ENCODE data around the gene LZTS3.
"Not testable (repeated sequence)": the region's sequence is repeated elsewhere in the genome, so short reads cannot be mapped to it uniquely, and the experiment has no call there.

The LZTS3 gene

DNA sequence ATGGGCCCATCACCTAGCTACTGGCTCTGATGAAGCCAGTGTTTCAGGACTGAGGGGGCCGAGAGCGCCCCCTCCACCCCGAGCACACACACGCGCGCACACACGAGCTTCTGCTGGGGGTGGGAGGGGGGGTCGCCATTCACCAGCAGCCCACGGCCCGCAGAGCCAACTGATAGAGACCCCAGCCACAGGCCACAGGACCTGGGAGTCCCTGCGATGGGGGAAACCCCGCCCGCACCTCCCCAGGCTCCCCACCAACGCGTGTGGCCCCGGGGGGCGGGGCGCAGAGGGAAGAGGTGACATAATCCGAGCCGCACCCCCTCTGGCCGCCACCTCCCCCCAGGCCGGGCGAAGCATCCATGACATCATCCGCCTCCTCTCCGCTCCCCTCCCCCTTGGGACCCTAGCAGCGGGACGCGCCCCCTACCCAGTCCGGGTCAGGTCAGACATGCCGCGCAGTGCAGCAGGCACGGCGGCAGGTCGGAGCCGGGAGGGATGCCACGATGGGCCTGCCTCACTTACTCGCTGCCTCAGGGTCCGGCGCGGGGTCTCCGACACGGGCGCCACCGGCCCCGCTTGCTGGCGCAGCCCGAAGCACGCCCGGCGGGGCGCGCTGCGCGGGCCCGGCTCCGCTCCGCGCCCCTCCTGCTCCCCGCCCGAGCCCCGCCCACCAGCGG, at the start of gene LZTS3:
Gene LZTS3, minus strand, starts transcription at position 617 of the 677 bp plus-strand sequence. CDS start 6,386 bp downstream, outside the sequence.
- DNase-seq = peak; percentile 90 to 92

DNA sequence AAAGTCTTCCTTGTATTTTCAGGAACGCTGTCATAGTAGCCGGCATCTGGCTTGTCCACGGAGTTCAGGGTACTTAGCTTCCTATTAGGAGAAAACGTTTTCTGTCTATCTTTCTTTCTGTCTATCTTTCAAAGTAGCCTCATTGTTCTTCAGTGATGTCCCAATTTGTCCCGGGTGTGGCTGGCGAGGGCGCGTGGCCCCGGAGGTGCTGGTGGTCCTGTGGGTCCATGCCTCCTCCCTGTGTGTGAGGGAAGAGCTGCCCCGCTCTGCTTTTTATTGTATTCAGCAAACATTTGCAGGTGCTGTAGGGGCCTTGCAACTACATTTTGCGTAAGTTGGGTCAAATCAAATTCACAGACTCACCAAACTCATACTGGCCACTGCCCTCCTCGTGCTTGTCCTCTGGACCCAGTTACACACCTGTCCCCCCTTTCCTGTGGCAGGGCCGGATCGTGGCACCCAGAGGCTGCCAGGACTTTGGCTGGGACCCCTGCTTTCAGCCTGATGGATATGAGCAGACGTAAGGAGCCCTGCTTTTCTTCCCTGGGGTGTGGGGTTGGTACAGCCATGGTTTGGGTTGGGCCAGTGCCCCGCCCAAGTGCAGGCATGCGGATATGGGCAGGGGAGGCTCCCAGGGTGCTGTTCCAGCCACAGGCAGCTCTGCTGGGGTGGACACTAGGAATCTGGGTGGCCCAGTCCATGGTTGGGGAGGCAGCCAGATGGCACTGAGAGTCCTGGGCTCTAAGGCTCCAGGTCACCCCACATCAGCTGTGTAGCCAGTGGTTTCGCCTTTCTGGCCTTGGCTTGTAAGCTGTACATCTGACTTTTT, 48.3 kb upstream of the LZTS3 start:
- DNase-seq = no peak

DNA sequence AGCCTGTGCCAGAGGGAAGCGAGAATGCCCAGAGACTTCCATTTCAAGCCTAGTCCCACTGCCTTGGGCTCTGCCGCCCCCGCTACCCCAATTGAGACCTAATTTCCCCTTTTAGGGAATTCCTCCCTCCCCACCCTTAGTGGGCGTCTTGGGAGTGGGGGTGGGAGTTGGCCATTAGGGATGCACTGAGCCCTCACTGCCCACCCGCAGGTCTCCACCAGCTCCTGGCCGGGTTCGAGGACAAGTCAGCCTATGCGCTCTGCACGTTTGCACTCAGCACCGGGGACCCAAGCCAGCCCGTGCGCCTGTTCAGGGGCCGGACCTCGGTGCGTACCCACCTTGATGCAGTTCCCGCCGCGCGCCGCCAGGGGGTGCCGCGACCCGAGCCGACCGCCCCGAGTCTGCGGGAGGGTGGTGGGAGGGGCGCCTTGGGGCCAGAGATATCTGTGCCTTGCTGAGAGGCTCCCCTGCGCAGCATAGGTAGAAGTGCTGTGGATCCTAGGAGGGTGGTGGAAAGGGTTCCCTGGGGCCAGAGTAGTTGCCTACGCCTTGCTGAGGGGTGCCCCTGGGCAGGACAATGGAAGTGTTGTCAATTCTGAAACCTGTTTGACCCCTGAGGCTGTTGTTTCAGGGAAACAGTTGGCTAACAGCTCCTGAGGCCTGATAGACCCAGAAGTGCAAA, 45.1 kb upstream of the LZTS3 start:
- DNase-seq = peak; percentile 64 to 78

DNA sequence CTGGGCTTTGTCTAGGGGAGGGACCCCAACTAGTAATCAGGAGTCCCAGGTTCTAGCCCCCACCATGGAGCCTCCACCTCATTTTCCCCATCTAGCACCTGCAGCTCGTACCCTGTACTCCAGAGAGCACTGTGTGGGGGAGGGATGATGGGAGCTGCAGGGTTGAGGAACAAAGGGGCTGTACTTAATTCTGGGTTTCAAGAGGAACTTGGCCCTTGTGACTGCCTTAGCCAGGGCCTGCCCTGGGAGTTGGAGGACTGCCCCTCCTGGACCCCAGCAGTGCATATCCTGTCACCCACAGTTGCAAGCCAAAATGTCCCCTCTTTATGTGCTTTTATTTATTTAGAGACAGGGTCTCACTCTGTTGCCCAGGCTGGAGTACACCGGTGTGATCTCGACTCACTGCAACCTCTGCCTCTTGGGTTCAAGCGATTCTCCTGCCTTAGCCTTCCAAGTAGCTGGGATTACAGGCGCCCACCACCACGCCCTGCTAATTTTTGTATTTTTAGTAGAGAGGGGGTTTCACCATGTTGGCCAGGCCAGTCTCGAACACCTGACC, 42.1 kb upstream of the LZTS3 start:
- not testable (repeated sequence) for DNase-seq

DNA sequence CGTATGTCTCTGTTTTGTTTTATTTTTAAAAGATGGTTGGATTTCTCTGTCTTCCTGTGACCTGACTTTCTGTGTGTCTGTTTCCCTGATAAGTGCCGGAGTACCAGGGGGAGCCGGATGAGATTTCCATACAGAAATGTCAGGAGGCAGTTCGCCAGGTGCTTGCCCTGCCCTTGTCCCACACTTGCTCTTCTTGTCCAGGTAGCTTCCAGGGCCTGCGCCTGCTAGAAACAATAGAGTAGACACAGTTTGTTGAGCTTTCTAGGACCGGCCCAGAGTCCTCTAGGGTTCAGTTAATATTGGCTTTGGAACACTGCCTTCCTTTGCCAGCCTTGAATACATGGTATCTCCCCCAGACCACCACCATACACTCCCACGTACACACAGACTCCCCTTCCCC, 39.9 kb upstream of the LZTS3 start:
- DNase-seq = no peak

DNA sequence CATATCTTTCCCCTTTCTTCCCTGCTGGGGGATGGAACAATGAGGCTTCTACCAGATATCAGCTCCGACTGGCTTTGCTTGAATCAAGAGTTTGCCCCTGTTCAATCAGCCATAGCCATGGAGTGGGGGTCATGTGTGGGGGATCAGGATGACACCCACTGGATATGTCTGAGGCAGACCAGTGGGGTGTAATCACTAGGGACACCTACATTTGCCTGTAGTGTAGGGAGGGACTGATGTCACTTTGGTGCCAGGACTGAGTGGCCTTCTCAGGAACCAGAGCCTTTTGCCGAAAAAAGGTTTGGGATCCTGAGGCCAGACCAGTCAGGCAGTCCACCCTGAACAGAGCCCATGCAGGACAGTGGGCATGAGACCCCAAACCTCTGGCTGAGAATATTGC, 37.0 kb upstream of the LZTS3 start:
- no peak for DNase-seq

DNA sequence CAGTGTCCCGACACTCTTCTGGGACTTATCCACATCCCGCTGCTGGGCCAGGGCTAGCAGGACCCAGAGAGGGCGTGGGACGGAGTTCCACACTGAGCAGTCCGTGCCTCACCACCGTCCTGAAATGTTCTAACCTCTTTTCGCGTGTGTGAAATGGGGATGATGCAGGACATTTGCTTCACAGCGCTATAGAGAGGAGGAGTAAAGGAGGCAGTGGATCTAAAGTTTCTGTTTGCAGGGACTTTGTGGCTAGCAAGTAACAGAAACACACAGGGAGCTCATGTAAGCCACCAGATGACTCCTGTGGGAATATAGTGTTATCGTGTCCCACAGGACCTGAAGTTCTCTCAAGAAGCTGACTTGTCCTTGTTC, 36.6 kb upstream of the LZTS3 start:
- DNase-seq = peak in 1 of 2 donors; percentile 3

DNA sequence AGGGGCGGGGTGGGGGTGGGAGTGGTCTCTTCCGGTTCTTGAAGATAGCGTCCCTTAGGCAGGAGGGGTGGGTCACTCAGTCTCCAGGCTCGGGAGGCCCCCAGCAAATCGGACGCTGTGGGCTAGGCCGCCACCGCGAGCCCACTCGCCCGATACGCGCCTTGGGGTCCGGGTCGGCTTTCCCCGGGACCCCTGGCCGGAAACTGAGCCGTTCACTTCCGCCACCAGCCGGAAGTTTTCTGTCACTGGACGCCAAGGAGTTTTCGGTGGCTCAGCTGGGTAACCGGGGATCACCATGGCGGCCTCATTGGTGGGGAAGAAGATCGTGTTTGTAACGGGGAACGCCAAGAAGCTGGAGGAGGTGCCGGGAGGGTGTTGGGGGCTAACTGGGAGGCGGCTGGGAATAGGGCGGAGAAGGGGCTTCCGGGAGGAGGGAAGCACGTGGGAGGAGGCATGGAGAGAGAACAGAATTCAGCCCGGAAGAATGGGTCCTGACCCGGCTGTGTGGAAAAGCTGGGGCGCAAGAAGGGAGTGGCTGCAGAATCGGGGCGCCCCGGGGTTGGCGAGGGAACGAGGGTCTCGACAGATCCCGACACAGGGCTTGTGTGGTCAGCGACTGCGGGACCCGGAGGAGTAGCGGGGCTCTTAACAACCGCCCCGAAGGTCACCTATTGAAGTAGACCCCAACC, 36.1 kb upstream of the LZTS3 start, which contains the start of gene ITPA:
Gene ITPA, plus strand, starts transcription at position 242 of the 689 bp plus-strand sequence. Its CDS starts 54 bp downstream, at position 296.
- peak; percentile 40 to 68 for DNase-seq

DNA sequence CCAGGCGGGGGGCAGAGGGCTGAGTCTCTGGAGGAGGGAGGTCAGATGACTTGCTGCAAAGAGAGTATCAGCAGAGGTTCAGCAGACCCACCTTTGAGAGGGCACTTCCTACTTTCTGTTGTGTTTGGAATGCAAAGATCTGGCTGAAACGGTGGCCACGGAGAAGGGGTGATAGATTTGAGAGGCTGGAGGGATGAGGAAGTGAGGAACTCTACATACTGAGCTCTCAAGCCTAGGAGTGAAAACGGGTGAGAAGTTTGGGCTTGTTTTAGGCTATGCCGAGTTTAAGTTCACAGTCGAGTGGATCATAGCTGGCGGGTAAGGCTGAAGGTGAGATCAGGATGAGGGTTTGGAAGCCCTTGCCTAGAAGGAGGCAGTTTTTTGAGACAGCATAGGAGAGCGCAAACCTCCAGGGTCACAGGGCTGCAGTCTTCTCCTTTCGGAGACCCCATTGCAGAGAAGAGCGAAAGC, 35.5 kb upstream of the LZTS3 start:
- DNase-seq = no peak

DNA sequence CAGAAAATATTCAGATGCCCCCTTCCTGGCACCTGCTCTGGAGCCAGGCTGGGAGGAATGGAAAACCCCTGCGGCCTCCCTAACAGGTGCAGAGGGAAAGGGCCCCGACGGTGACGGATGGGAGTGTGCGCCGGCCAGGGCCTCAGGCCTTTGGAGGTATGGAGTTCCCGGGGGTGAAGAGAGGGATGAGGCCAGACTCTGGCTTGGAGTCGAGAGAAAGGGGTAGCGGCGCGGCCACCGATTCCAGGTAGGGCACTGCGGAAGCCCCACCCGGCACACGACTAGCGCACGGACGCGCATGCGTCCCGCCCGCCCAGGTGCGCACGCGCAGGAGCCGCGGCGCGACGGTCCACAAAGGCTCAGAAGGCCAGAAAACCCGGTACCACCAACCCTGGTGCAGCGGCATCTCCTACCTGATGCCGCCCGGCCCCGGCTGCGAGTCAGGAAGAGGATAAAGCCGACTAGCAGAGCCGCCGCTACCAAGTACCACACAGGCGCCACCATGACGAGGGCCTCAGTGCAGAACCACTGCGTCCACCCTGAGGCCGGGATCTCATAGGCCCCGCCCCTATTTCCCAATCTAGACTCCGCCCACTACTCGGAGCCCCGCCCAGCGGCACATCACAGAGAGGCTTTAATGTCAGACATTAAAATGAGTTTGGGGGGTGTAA, 30.9 kb upstream of the LZTS3 start, which contains the start of gene DDRGK1:
Gene DDRGK1, minus strand, starts transcription at position 559 of the 671 bp plus-strand sequence. Its CDS starts 55 bp downstream, at position 504.
- peak; percentile 88 to 93 for DNase-seq

DNA sequence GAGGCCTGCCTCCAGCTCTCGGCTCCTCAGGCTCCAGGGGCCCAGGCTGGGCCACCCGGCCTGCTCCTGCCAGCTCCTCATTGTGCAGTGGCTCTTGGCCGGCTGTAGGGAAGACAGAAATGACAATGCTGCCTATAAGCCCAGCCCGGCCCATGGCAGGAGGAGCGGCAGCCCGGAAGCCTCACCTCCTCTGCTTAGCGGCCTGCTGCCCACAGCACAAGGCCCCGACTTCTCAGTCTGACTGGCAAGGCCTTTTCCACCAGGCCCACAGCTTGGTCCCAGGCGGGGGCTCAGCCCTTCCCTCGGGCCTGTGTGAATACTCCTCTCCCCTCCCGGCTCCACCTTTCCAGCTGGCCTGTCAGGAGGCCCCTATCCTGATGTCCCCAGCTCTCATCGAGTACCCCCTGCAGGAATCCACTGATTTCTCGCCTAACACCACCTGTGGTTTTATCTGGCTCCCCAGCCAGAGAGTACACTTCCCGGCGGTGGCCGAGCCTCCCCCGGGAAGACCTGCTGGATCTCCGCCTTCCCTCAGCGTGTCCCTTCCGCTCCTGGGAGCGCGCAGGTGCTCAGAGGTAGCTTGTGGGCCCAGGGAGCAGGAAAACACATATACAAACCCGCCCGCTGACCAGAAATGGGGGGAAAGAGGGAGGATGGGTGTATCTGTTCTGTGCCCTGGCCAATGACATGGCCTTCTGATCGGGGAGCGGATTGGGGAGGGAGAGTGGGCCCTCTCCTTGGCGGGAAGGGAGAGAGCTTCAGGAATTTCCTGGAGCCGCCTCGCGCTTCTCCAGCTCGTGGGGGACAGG, 30.2 kb upstream of the LZTS3 start:
- peak in 1 of 2 donors; percentile 37 for DNase-seq

DNA sequence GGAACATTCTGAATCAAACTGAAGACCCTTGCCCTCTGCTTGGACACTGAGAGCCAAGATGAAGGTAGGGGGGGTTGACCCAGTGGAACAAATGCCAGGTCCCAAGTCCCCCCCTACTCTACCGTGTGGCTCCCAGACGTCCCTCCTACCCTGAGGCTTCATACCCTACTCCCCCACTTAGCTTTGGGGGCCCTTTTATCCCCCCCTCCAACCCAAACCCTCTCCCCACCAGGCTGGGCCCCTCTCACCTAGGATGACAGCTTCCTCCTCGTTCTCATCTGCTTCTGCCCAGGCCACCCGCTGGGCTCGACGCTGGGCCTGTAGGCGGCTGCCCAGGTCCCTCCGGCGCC, 29.6 kb upstream of the LZTS3 start:
- DNase-seq = no peak

DNA sequence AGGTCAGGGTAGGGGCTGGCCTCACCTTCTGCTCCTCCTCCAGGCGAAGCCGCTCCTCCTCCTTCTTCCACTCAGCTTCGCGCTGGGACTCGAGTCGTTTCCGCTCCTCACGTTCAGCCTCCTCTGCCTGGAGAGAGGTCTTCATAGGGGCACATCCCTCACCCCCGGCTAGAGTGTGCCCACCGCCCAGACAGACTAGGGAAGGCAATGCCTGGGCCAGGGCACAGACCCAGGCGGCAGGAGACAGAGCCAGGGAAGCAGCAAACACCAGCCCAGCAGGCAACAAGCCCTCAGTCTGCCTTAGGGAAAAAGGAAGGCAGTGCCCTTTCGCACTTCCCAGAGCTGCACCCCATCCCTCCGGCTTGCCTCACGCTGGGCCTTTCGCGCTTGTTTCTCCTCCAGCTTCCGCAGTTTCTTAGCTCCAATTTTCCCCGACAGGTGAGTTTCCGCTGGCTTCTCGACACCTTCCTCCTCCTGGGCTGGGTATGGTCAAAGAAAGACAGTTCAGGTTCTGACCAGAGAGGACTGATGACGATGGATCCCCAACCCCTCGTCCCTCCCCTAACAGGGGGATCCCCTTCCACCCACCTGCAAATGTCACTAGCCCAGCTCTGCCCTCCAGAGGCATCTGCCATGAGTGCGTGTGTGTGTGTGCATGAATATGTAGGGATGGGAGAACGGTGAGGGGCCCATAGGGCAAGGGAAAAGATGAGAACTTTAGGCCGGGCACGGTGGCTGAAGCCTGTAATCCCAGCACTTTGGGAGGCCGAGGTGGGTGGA, 26.8 kb upstream of the LZTS3 start:
- DNase-seq = no peak

DNA sequence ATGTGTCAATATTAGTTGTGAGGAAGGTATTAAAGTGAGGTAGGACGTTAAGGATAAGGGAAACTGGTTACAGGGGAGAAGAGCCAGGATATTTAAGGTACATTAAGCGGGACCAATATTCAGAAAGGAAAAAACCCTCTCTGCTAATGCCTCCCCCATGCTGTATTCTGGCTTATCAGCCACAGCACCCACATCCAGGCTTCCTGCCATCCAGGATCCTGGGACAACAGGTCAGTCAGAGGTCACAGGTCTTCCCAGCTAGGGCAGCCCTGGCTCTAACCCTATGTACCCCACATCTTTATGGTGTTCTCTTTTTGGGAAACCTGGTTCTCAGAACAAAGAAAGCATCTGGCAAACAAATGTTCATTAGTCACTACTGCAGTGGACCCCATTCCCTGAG, 25.9 kb upstream of the LZTS3 start:
- no peak for DNase-seq

DNA sequence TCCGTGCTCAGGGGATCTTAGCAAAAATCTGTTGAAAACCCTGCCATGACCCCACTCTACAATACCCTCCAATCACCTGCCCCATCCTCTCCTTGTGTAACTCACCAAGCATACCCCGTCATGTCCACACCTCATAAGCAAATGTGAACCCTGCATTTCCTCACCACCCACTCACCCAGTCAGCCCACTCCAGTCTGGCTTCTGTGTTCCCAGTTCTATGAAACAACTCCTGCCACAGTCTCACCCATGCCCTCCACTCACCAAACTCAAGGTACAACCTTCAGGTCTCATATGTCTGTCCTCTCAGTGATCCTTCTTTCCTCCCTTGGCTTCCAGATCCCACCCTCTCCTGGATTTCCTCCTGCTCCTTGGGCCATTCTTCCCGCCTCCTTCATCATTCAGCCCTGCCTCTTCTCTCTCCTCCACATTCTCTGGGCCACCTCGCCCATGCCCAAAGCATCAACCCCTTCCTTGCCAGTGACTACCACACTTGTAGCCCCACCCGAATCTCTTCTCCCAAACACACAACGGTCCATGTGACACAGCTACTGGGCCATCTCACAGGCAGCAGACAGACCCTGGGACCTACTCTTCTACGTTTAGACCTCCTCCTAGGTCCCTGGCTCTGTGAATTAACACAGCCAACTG, 22.4 kb upstream of the LZTS3 start:
- DNase-seq = no peak

DNA sequence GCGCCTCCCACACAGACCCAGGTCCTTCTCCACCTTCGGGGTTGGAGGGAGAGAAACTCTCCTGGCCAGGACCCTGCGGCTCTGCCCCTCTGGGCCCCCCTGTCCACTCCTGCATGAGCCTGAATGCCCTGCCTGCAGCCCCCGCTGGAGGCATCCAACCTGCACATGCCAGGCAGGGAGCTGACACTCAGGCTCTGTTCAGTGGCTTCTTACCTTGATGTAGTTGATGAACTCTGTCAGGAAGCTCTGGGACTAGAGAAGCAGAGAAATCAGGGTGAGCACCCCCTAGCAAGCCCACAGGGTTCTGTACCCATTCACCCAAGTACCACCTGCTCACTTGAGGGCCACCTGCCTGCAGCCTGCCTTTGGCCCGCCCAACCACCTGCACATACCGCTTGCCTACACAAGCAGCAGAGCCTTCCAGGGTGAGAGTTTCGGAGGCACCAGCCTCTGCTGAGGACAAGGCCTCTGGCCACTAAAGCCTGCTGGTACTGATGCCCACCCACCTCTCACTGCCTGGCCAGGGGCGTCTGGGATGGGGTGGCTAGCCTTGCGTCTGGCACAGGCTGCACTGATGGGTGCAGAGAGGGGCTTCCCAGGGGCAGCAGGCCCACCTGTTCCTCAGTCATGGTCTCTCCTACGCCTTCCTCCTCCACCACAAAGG, 21.4 kb upstream of the LZTS3 start:
- no peak for DNase-seq

DNA sequence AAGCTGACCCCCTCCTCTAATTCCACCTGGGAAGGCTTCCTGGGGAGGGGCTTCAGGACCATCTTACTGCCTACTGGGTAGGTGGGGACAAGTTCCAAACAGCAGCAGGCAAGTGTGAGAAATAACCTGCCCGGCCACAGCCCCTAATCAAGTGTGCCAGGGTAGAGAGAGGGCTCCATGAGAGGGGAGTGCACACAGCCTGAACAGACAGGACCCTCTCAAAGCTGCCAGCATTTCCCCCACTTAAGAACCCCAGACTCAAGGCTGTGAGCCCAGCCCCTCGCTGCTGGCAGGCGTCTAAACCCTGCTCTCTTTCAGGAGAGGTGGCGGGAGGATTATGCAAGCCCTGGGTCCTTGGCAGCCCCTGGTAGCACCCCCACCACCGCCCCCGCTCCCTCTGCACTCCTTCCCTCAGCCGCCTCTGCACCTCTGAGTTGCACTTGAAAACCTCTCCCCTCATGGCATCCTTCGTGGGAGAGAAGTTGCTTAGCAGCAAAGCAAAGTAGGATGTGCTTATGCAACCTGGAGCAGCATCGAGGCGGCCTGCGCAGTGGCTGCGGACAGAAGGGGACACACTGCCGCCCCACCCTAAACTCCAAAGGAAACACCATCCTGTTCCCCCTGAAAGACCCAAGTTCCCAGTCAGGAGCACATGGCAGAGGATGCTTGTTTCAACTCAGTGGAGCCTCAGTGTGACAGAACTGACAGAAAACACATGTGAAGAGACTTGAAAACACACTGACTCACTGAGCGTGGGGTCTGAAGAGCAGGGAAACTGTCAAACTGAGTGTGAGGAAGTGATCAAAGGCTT, 20.7 kb upstream of the LZTS3 start:
- DNase-seq = no peak
